Nephron (organoid): ENCODE results near the gene RALGPS1.
A peak's percentile ranks its signal among the peaks of the same experiment; 100 is the strongest.
"Not testable (repeated sequence)": the region's sequence is repeated elsewhere in the genome, so short reads cannot be mapped to it uniquely, and the experiment has no call there.

ENCODE experiments used
- H3K27ac Mint-ChIP-seq, 3 experiments: 2 replicates each; pipeline ENCODE4 v1.8.0; 2020; ENCODE audit warnings: mixed read lengths in 3 of 3, mild to moderate bottlenecking in 2 of 3, moderate library complexity in 1 of 3
- H3K27me3 Mint-ChIP-seq: 2 replicates; pipeline ENCODE4 v1.8.0; 2021; ENCODE audit warnings: low read depth, mild to moderate bottlenecking, moderate library complexity, mixed read lengths
- H3K36me3 Mint-ChIP-seq: 2 replicates; pipeline ENCODE4 v1.8.0; 2020; ENCODE audit warnings: low read depth, mixed read lengths
- H3K4me1 Mint-ChIP-seq: 2 replicates; pipeline ENCODE4 v1.8.0; 2020; ENCODE audit warnings: mixed read lengths
- H3K4me3 Mint-ChIP-seq, 3 experiments: 2 replicates each; pipeline ENCODE4 v1.8.0; 2020; ENCODE audit warnings: mild to moderate bottlenecking in 3 of 3, mixed read lengths in 3 of 3, moderate library complexity in 2 of 3
- H3K9me3 Mint-ChIP-seq: 2 replicates; pipeline ENCODE4 v1.8.0; 2020; ENCODE audit warnings: mixed read lengths
- CTCF ChIP-seq, 3 experiments: fragments of 200-600 bp; sonication (generic); IDR thresholded peaks; one replicate each; pipeline ENCODE4 v1.5.0; 2021; ENCODE audit warnings: antibody characterized with exemption in 3 of 3; ENCODE audit not compliant: unreplicated experiment in 3 of 3

Gene RALGPS1

DNA sequence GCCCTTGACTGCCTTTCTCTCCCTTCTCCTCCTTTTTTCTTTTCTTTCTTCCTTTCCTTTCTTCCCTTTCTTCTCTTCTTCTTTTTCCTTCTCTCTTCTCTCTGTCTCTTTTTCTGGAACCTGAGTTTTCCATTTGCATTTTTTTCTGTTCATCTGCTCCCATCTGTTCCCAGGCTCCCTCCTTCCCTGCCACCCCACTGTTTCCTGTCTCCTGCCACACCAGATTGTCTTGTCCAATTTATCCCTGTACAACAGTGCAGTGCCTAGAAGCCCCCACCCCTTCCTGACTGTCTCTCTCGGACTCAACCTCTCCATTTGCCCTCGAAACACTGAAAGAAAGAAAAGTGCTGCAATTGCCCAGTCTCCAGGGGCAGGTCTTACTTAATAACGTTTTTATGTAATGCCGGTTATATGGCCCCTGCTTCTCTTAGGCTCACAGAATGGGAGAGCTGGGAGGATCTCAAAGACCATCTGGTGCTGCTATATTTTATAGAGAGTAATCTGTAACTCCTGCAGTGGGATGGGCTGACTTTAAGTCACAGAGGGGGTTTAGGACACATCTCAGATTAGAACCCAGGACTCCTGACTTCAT is 101.4 kb downstream of the RALGPS1 start:
- Mint-ChIP-seq H3K4me3 (no peak overlapping the region), H3K9me3 (no peaks in the 10 kb centered on the region), H3K27me3 (peaks cover 11% of the 10 kb centered on the region)

DNA sequence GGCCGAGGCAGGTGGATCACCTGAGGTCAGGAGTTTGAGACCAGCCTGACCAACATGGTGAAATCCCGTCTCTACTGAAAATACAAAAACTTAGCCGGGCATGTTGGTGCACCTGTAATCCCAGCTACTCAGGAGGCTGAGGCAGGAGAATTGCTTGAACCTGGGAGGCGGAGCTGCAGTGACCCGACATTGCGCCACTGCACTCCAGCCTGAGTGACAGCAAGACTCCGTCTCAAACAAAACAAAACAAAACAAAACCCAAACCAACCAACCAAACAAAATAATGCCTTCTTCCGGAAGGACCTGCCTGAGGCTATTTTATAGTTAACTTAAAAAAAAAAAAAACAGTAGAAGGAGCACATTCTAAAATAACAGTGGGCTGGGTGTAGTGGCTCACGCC is 103.4 kb downstream of the RALGPS1 start:
- not testable (repeated sequence) for H3K27me3 Mint-ChIP-seq, H3K27ac Mint-ChIP-seq, H3K9me3 Mint-ChIP-seq, H3K36me3 Mint-ChIP-seq, H3K4me3 Mint-ChIP-seq
- peaks cover 39% of the 10 kb centered on the region for H3K4me1 Mint-ChIP-seq

More for the DNA sequence above, 101.4 kb downstream of the RALGPS1 start:
- no peak for TF ChIP-seq CTCF (IDR thresholded peaks at IDR 0.05; ENCODE audit: unreplicated experiment in 3 of 3)
- peaks cover 34% of the 10 kb centered on the region for H3K4me1 Mint-ChIP-seq
- no peak overlapping the region for H3K27ac Mint-ChIP-seq
- no peaks in the 10 kb centered on the region for H3K36me3 Mint-ChIP-seq

GRCh38 chr9:127018935-127019334 is 104.4 kb downstream of the RALGPS1 start:
- H3K9me3 Mint-ChIP-seq = no peaks in the 10 kb centered on the region
- no peak for TF ChIP-seq CTCF (IDR thresholded peaks at IDR 0.05; ENCODE audit: unreplicated experiment in 3 of 3)
- no peaks in the 10 kb centered on the region for H3K36me3 Mint-ChIP-seq
- H3K4me1 Mint-ChIP-seq = peaks cover 42% of the 10 kb centered on the region
- H3K27me3 Mint-ChIP-seq = peaks cover 2% of the 10 kb centered on the region
- H3K4me3 Mint-ChIP-seq = no peak overlapping the region
- H3K27ac Mint-ChIP-seq = no peak overlapping the region

DNA sequence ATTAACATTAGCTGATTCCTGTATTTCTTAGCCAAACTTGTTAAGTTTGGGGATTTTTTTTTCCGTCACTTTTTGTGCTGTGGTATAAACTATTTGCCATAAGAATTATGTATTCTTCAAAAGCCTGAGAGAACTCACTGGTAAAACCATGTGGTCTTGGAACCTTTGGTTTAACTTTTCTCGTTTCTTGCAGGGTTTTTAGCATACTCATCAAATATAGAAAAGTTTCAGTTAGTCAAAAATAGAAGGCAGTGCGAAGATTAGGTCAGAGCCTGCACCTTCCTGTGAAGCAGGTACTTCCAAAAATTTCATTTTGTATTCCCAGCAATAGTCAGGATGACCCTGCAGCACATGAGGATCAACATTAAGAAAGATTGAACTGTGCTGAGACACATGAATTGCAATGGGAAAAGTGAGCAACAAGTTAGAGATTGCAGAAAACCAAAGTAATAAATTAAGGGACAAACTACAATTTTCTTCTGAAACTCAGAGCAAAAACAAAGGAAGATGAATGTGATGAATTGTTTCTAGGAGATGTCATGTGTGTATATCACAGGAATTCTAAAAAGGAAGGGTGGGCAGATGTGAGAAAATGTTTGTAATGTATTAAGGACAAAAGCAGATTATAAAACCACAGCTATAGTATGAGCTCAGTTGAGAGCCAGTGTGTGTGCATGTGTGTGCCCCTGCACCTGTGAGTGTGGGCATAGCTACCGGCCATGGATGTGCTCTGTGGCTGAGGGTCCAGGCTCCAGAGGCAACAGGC is 105.6 kb downstream of the RALGPS1 start:
- H3K4me1 Mint-ChIP-seq = peaks cover 34% of the 10 kb centered on the region
- H3K9me3 Mint-ChIP-seq = no peaks in the 10 kb centered on the region
- no peak overlapping the region for H3K4me3 Mint-ChIP-seq
- TF ChIP-seq CTCF (IDR thresholded peaks at IDR 0.05; ENCODE audit: unreplicated experiment in 3 of 3) = no peak
- H3K27ac Mint-ChIP-seq = peak overlapping the region; percentile 10 to 82 (median 71)
- H3K36me3 Mint-ChIP-seq = no peaks in the 10 kb centered on the region
- H3K27me3 Mint-ChIP-seq = no peaks in the 10 kb centered on the region

DNA sequence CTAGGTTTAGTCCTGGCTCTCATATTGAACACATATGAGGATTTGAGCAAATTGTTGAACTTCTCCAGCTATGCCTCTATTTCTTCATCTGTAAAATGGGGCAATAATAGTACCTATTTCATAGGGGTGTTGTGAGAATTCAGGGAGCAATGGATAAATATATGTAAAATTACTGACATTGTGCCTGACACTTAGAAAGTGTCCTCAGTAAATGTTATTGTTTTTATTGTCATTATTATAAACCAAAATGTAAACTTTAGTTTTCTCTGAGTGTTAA is 106.2 kb downstream of the RALGPS1 start:
- Mint-ChIP-seq H3K4me3 (no peak overlapping the region), H3K27ac (peak overlapping the region in 2 of 3 experiments; percentile 71 to 82), H3K27me3 (no peaks in the 10 kb centered on the region), H3K36me3 (no peaks in the 10 kb centered on the region), H3K9me3 (no peaks in the 10 kb centered on the region), H3K4me1 (peaks cover 34% of the 10 kb centered on the region)
- no peak for TF ChIP-seq CTCF (IDR thresholded peaks at IDR 0.05; ENCODE audit: unreplicated experiment in 3 of 3)

GRCh38 chr9:127021664-127022363 is 107.2 kb downstream of the RALGPS1 start:
- Mint-ChIP-seq H3K9me3 (no peaks in the 10 kb centered on the region), H3K27me3 (no peaks in the 10 kb centered on the region), H3K4me3 (no peak overlapping the region), H3K4me1 (peaks cover 34% of the 10 kb centered on the region), H3K36me3 (no peaks in the 10 kb centered on the region), H3K27ac (peak overlapping the region; percentile 82 to 94 (median 91))
- TF ChIP-seq CTCF (IDR thresholded peaks at IDR 0.05; ENCODE audit: unreplicated experiment in 3 of 3) = no peak
